Esophagus squamous epithelium (tissue), 4 donors: ENCODE results near the gene SMYD4.
A peak's percentile ranks its signal among the peaks of the same experiment; 100 is the strongest.

Source experiments
- POLR2A ChIP-seq, 4 donors: fragments of 450-650 bp; IDR thresholded peaks; one replicate each; pipeline ENCODE4 v1.6.1; 2017; ENCODE audit warnings: antibody characterized with exemption in 4 of 4, mild to moderate bottlenecking in 4 of 4, moderate library complexity in 3 of 4
- TF ChIP-seq, protein P1 (sequence below), 6 experiments: fragments of 450-650 bp in 4 of 6; fragments of 200-600 bp in 2 of 6; sonication (generic) in 2 of 6; IDR thresholded peaks; one replicate each; pipeline ENCODE4 v1.5.1; 2016 to 2019; ENCODE audit warnings: antibody characterized with exemption in 6 of 6, mild to moderate bottlenecking in 4 of 6, moderate library complexity in 4 of 6

DNA sequence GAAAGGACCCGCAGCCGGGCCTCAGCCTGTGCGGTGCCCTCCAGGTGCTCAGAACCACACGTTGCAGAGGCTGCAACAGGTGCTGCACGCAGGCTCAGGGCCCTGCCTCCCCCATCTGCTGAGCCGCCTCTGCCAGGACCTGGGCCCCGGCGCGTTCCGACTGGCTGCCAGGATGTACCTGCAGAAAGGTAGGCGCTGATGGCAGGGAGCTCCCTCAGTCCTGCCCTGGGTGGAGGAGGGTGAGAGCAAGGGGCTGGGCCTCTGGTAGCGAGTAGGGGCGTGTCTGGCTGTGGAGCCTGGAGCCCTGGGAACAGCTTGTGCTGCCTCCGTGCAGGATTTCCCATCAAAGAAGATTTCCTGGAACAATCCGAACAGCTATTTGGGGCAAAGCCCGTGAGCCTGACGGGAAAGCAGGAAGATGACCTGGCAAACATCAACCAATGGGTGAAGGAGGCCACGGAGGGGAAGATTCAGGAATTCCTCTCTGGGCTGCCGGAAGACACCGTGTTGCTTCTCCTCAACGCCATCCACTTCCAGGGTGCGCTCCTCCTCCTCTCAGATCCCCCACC, 82.6 kb downstream of the SMYD4 start:
- TF ChIP-seq POLR2A (IDR thresholded peaks at IDR 0.05): peak in 1 of 4 donors; percentile 10
- TF ChIP-seq, protein P1, sequence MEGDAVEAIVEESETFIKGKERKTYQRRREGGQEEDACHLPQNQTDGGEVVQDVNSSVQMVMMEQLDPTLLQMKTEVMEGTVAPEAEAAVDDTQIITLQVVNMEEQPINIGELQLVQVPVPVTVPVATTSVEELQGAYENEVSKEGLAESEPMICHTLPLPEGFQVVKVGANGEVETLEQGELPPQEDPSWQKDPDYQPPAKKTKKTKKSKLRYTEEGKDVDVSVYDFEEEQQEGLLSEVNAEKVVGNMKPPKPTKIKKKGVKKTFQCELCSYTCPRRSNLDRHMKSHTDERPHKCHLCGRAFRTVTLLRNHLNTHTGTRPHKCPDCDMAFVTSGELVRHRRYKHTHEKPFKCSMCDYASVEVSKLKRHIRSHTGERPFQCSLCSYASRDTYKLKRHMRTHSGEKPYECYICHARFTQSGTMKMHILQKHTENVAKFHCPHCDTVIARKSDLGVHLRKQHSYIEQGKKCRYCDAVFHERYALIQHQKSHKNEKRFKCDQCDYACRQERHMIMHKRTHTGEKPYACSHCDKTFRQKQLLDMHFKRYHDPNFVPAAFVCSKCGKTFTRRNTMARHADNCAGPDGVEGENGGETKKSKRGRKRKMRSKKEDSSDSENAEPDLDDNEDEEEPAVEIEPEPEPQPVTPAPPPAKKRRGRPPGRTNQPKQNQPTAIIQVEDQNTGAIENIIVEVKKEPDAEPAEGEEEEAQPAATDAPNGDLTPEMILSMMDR (IDR thresholded peaks at IDR 0.05): peak in 1 of 6 experiments; percentile 33
